GM21825 (cell line): Measurements from ENCODE around the gene ANKRD52.
"Not testable (repeated sequence)": the region's sequence is repeated elsewhere in the genome, so short reads cannot be mapped to it uniquely, and the experiment has no call there.

ENCODE experiments used
- ATAC-seq: cut with Tn5 transposase; IDR thresholded peaks from one replicate; pipeline ENCODE4 v1.9.1; 2021; ENCODE audit warnings: mild to moderate bottlenecking, moderate library complexity; ENCODE audit not compliant: unreplicated experiment

Gene ANKRD52

GRCh38 chr12:56258068-56258819 is at the start of gene ANKRD52:
TSS of gene ANKRD52 (minus strand) at chr12:56258384. CDS start at chr12:56258269, 115 bp downstream.
- peak; percentile 92 for ATAC-seq

- ATAC-seq: no peak
Measured at GRCh38 chr12:56307221-56307965, 49.2 kb upstream of the ANKRD52 start.

- ATAC-seq: no peak
Measured at GRCh38 chr12:56304872-56305590, 46.8 kb upstream of the ANKRD52 start.

GRCh38 chr12:56304276-56304675 is 46.1 kb upstream of the ANKRD52 start:
- no peak for ATAC-seq

- no peak for ATAC-seq
Measured at GRCh38 chr12:56300644-56301464, 42.7 kb upstream of the ANKRD52 start.

- peak; percentile 88 for ATAC-seq
Measured at GRCh38 chr12:56299853-56300643, 41.9 kb upstream of the ANKRD52 start, which contains the start of gene CS. TSS of gene CS (minus strand) at chr12:56300330. CDS start at chr12:56300201, 129 bp downstream.

GRCh38 chr12:56299308-56299852 is 41.2 kb upstream of the ANKRD52 start:
- no peak for ATAC-seq

- ATAC-seq: no peak
Measured at GRCh38 chr12:56298828-56299227, 40.6 kb upstream of the ANKRD52 start.

GRCh38 chr12:56297400-56297799 is 39.2 kb upstream of the ANKRD52 start:
- no peak for ATAC-seq

- ATAC-seq: no peak
Measured at GRCh38 chr12:56296295-56296694, 38.1 kb upstream of the ANKRD52 start.

- ATAC-seq: no peak
Measured at GRCh38 chr12:56293795-56294194, 35.6 kb upstream of the ANKRD52 start.

GRCh38 chr12:56288705-56289387 is 30.7 kb upstream of the ANKRD52 start:
- no peak for ATAC-seq

- ATAC-seq: no peak
Measured at GRCh38 chr12:56286044-56286830, 28.1 kb upstream of the ANKRD52 start.

- ATAC-seq: not testable (repeated sequence)
Measured at GRCh38 chr12:56284263-56284662, 26.1 kb upstream of the ANKRD52 start.

- ATAC-seq: no peak
Measured at GRCh38 chr12:56282579-56282978, 24.4 kb upstream of the ANKRD52 start.

- no peak for ATAC-seq
Measured at GRCh38 chr12:56282030-56282429, 23.8 kb upstream of the ANKRD52 start.

- ATAC-seq: no peak
Measured at GRCh38 chr12:56280849-56281248, 22.7 kb upstream of the ANKRD52 start.

GRCh38 chr12:56278905-56279304 is 20.7 kb upstream of the ANKRD52 start:
- ATAC-seq: no peak
